ENCODE data around the gene GPC3. TPM values are rescaled to one million over a fixed set of nuclear protein-coding genes. Genes with fewer than 3 reads are reported as not detected.

The GPC3 gene
- total and polyA plus RNA-seq, 2 donors (not counting 3 experiments of a cell fraction or from before 2014, with no cell fraction given): not detected

DNA sequence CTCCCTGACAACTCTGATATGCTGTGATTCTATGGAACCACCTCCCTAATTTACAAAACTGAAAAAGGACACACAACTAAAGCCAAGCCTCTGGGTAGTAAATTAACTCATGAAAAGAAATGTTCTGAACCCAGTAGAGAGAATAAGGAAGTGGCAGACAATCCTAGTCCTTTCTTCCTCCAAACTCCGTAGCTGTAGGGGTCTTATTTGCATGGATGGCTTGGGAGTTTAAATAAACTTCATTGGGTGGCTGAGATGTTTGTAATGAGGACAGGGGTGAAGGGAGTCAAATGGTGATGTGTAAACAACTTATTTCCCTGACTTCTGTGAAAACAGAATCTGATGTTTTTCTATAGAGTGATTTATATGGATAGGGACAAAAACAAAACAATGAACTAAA lies 59.3 kb downstream of the GPC3 start:
- no peaks in the 10 kb centered on the region for H4K20me1 ChIP-seq (replicated peaks; ENCODE audit: control insufficient read depth, extremely low read depth, insufficient read depth, low read length)
- H3K79me2 ChIP-seq (ENCODE audit: control insufficient read depth, insufficient read depth, low read length): no peaks in the 10 kb centered on the region
- intact Hi-C loops (cut with micrococcal nuclease): no loop called here
- H3K4me2 ChIP-seq (ENCODE audit: insufficient read depth, low read length): no peak overlapping the region
- no peak overlapping the region for H3K4me3 ChIP-seq (replicated peaks in 1 of 3; ENCODE audit: insufficient read depth in 1 of 3, low read depth in 1 of 3, low read length in 3 of 3)
- H3K36me3 ChIP-seq (ENCODE audit: control insufficient read depth in 2 of 2, extremely low read depth in 1 of 2, insufficient read depth in 2 of 2, low read length in 2 of 2): no peaks in the 10 kb centered on the region
- no peaks in the 10 kb centered on the region for H3K9me3 ChIP-seq (replicated peaks; ENCODE audit: control insufficient read depth, insufficient read depth, low read length)
- no peak for FAIRE-seq
- no peaks in the 10 kb centered on the region for H3K4me1 ChIP-seq (ENCODE audit: control insufficient read depth, extremely low read depth, insufficient read depth, low read length)
- no peak overlapping the region for H3K27ac ChIP-seq (ENCODE audit: insufficient read depth, low read depth, low read length)
- dilution Hi-C loops (cut with MboI; ENCODE audit: extremely low pct_ligation_motif_present, low sequenced_read_pairs): no loop called here
- ChIA-PET POLR2A (no interaction called here), CTCF (no interaction called here)
- H3K27me3 ChIP-seq (ENCODE audit: control insufficient read depth in 2 of 2, insufficient read depth in 2 of 2, low read length in 2 of 2): no peaks in the 10 kb centered on the region
- no peak overlapping the region for H3K9ac ChIP-seq (replicated peaks; ENCODE audit: extremely low read depth, insufficient read depth, low read length)
- H2AFZ ChIP-seq (ENCODE audit: low read depth, low read length): no peak overlapping the region
- DNase-seq (ENCODE audit: low read depth, low spot score): no peak
- no peak for TF ChIP-seq EZH2 (IDR thresholded peaks at IDR 0.05; ENCODE audit: borderline replicate concordance, low read depth, low read length, severe bottlenecking)
- TF ChIP-seq, protein P1, sequence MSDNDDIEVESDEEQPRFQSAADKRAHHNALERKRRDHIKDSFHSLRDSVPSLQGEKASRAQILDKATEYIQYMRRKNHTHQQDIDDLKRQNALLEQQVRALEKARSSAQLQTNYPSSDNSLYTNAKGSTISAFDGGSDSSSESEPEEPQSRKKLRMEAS (IDR thresholded peaks at IDR 0.05; ENCODE audit: insufficient read depth, insufficient read length): no peak
- TF ChIP-seq POLR2AphosphoS5 (IDR thresholded peaks at IDR 0.05; ENCODE audit: insufficient read depth, low read depth, low read length): no peak
- no peak for TF ChIP-seq GATA2 (IDR thresholded peaks at IDR 0.05; ENCODE audit: insufficient read depth, insufficient read length, low read depth, low read length)
- TF ChIP-seq, protein P2, sequence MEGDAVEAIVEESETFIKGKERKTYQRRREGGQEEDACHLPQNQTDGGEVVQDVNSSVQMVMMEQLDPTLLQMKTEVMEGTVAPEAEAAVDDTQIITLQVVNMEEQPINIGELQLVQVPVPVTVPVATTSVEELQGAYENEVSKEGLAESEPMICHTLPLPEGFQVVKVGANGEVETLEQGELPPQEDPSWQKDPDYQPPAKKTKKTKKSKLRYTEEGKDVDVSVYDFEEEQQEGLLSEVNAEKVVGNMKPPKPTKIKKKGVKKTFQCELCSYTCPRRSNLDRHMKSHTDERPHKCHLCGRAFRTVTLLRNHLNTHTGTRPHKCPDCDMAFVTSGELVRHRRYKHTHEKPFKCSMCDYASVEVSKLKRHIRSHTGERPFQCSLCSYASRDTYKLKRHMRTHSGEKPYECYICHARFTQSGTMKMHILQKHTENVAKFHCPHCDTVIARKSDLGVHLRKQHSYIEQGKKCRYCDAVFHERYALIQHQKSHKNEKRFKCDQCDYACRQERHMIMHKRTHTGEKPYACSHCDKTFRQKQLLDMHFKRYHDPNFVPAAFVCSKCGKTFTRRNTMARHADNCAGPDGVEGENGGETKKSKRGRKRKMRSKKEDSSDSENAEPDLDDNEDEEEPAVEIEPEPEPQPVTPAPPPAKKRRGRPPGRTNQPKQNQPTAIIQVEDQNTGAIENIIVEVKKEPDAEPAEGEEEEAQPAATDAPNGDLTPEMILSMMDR (IDR thresholded peaks at IDR 0.05; ENCODE audit: extremely low read depth in 1 of 2, insufficient read depth in 1 of 2, low read depth in 1 of 2, low read length in 2 of 2): no peak
- no peak for TF ChIP-seq POLR2A (IDR thresholded peaks at IDR 0.05; ENCODE audit: low read depth, low read length)
- no peak for TF ChIP-seq JUN (IDR thresholded peaks at IDR 0.05; ENCODE audit: borderline replicate concordance, insufficient read depth, insufficient read length, low read depth)
- no peak for TF ChIP-seq FOS (IDR thresholded peaks at IDR 0.05; ENCODE audit: borderline replicate concordance, insufficient read depth, low read length)
- TF ChIP-seq MYC (IDR thresholded peaks at IDR 0.05; ENCODE audit: low read depth, low read length): no peak
- BruUV-seq (replicated peaks): no TSS peak
- H3K9me1 ChIP-seq (replicated peaks; ENCODE audit: control insufficient read depth, extremely low read depth, insufficient read depth, low read length): no peaks in the 10 kb centered on the region
